GM19035 (cell line): ENCODE results near the gene ARMC12.
"Not testable (repeated sequence)": the region's sequence is repeated elsewhere in the genome, so short reads cannot be mapped to it uniquely, and the experiment has no call there.

ENCODE experiments used
- ATAC-seq: cut with Tn5 transposase; IDR thresholded peaks from one replicate; pipeline ENCODE4 v1.9.1; 2021; ENCODE audit not compliant: unreplicated experiment

ARMC12 gene

GRCh38 chr6:35733633-35734032 is 3.2 kb upstream of the ARMC12 start:
- no peak for ATAC-seq

GRCh38 chr6:35734319-35734718 is 2.5 kb upstream of the ARMC12 start:
- not testable (repeated sequence) for ATAC-seq

- no peak for ATAC-seq
Observed at GRCh38 chr6:35735452-35735851, 1.4 kb upstream of the ARMC12 start.

GRCh38 chr6:35736253-35736894 is 458 bp upstream of the ARMC12 start:
- ATAC-seq, result no peak

GRCh38 chr6:35737413-35738211 is 780 bp downstream of the ARMC12 start:
- ATAC-seq, result no peak

GRCh38 chr6:35739645-35740524 is 3.1 kb downstream of the ARMC12 start:
- no peak for ATAC-seq

GRCh38 chr6:35742842-35743241 is 6.0 kb downstream of the ARMC12 start:
- no peak for ATAC-seq

GRCh38 chr6:35745509-35745908 is 8.7 kb downstream of the ARMC12 start:
- ATAC-seq, result no peak

- no peak for ATAC-seq
Observed at GRCh38 chr6:35746516-35746915, 9.7 kb downstream of the ARMC12 start.

GRCh38 chr6:35747877-35748276 is 11.0 kb downstream of the ARMC12 start:
- no peak for ATAC-seq

GRCh38 chr6:35750557-35750956 is 13.7 kb downstream of the ARMC12 start:
- no peak for ATAC-seq

GRCh38 chr6:35751594-35751993 is 14.8 kb downstream of the ARMC12 start:
- no peak for ATAC-seq

GRCh38 chr6:35752330-35752729 is 15.5 kb downstream of the ARMC12 start:
- no peak for ATAC-seq

GRCh38 chr6:35754452-35755277 is 17.8 kb downstream of the ARMC12 start:
- ATAC-seq, result no peak

GRCh38 chr6:35755278-35755924 is 18.6 kb downstream of the ARMC12 start:
- no peak for ATAC-seq

GRCh38 chr6:35757456-35758123 is 20.8 kb downstream of the ARMC12 start:
- ATAC-seq, result no peak

GRCh38 chr6:35759426-35759825 is 22.6 kb downstream of the ARMC12 start:
- no peak for ATAC-seq

GRCh38 chr6:35765739-35766138 is 28.9 kb downstream of the ARMC12 start:
- no peak for ATAC-seq

- ATAC-seq, result no peak
Observed at GRCh38 chr6:35769211-35769610, 32.4 kb downstream of the ARMC12 start.

- no peak for ATAC-seq
Observed at GRCh38 chr6:35771343-35771627, 34.5 kb downstream of the ARMC12 start.
